Sigmoid colon (tissue), 7 donors: ENCODE results near the gene GNPAT. TPM values are rescaled to one million over a fixed set of nuclear protein-coding genes. Genes with fewer than 3 reads are reported as not detected.

Source experiments
- DNase-seq: peaks from one replicate; pipeline ENCODE4 v3.0.0-alpha.2; 2019
- H3K27ac ChIP-seq, 4 donors: fragments of 200-600 bp; sonication (generic); one replicate each; pipeline ENCODE4 v1.5.1; 2016 to 2019; ENCODE audit warnings: mild to moderate bottlenecking in 1 of 4
- H3K27me3 ChIP-seq, 3 donors: fragments of 200-600 bp; sonication (generic); one replicate each; pipeline ENCODE4 v1.5.1; 2019; ENCODE audit warnings: mild to moderate bottlenecking in 1 of 3
- H3K36me3 ChIP-seq, 4 donors: fragments of 200-600 bp; sonication (generic); one replicate each; pipeline ENCODE4 v1.5.1; 2016 to 2019
- H3K4me1 ChIP-seq, 4 donors: fragments of 200-600 bp; sonication (generic); one replicate each; pipeline ENCODE4 v1.5.1; 2017 to 2019
- H3K4me3 ChIP-seq, 4 donors: fragments of 200-600 bp; sonication (generic); one replicate each; pipeline ENCODE4 v1.5.1; 2017 to 2019; ENCODE audit warnings: mild to moderate bottlenecking in 2 of 4, moderate library complexity in 1 of 4
- H3K9me3 ChIP-seq, 4 donors: fragments of 200-600 bp in 3 of 4; sonication (generic) in 3 of 4; one replicate each; pipeline versions ENCODE4 v1.5.1 to v1.6.1; 2013 to 2019
- CTCF ChIP-seq, 4 experiments: fragments of 450-650 bp in 3 of 4; fragments of 200-600 bp in 1 of 4; IDR thresholded peaks; one replicate each; pipeline ENCODE4 v1.5.1; 2016 to 2019; ENCODE audit warnings: antibody characterized with exemption in 4 of 4, mild to moderate bottlenecking in 3 of 4, moderate library complexity in 2 of 4
- EP300 ChIP-seq, 4 donors: sonication (generic); formaldehyde crosslinking; IDR thresholded peaks; one replicate each; pipeline ENCODE4 v1.6.1; 2017; ENCODE audit warnings: antibody characterized with exemption in 4 of 4
- POLR2A ChIP-seq, 2 donors: fragments of 450-650 bp; IDR thresholded peaks; one replicate each; pipeline ENCODE4 v1.6.1; 2016; ENCODE audit warnings: antibody characterized with exemption in 2 of 2, mild to moderate bottlenecking in 2 of 2, moderate library complexity in 2 of 2
- POLR2AphosphoS5 ChIP-seq, 4 donors: sonication (generic); formaldehyde crosslinking; IDR thresholded peaks; one replicate each; pipeline ENCODE4 v1.6.1; 2017; ENCODE audit warnings: antibody characterized with exemption in 4 of 4
- whole genome bisulfite sequencing, 2 donors: extraction: QIAGEN DNeasy Blood & Tissue Kit; methylation state at CpG; one replicate each; pipeline ENCODE4 v1.1.7; 2013; 5-methylcytosine and 5-hydroxymethylcytosine counted together
- intact Hi-C: fragments of 100-400 bp; cut with DNase I; formaldehyde crosslinking; loops from one replicate; pipeline ENCODE4 v1.15.1; 2023
- polyA plus RNA-seq, 3 donors: library from polyadenylated mRNA; stranded (reverse); fragments of 200-250 nt; gene quantifications; one replicate each; pipeline ENCODE4 v1.2.3, GENCODE V29; 2013
- total RNA-seq, 4 donors: library from RNA; depleted of rRNA; stranded (reverse); fragments of >200 nt; gene quantifications; one replicate each; pipeline ENCODE4 v1.1.0, GENCODE V29; 2016
- donor health status: healthy with polysubstance abuse.
- donor health status: Bipolar disorder and iron deficiency.
- donor health status: healthy.

Gene GNPAT
- total RNA-seq, result 10 to 100 TPM; 45.9 to 58.9 (median 50.5) TPM
- 10 to 100 TPM; 29.4 to 34.0 (median 29.9) TPM for polyA plus RNA-seq

- Histone ChIP-seq H3K36me3 (peaks cover 0 to 28% (median 2%) of the 10 kb centered on the region in 4 donors), H3K27ac (peak within 1 kb of the TSS; percentile 79 to 90 (median 84)), H3K4me1 (peaks cover 0 to 48% (median 32%) of the 10 kb centered on the region in 4 donors), H3K4me3 (peak within 1 kb of the TSS; percentile 72 to 85 (median 80)), H3K27me3 (no peaks in the 10 kb centered on the region), H3K9me3 (no peaks in the 10 kb centered on the region)
- peak; percentile 92 for DNase-seq
- 0% methylated on average over 51 of the region's 51 CpGs for WGBS, 2 donors
- TF ChIP-seq POLR2A (IDR thresholded peaks at IDR 0.05) (peak; percentile 74 to 86), POLR2AphosphoS5 (IDR thresholded peaks at IDR 0.05) (peak; percentile 86 to 94 (median 92)), CTCF (IDR thresholded peaks at IDR 0.05) (no peak), EP300 (IDR thresholded peaks at IDR 0.05) (no peak)
- intact Hi-C loops, result loop anchor here (2.0 to 10.0 kb wide), 4 partner anchors 96 to 351 kb away; partner anchors contain the start of genes ARV1, EXOC8, SPRTN and TSNAX
Measured at GRCh38 chr1:231240883-231241735, at the start of gene GNPAT. GNPAT (plus strand) TSS chr1:231241212; CDS start chr1:231241379, 167 bp downstream.

GRCh38 chr1:231192620-231193163, 48.3 kb upstream of the GNPAT start:
- 39 to 64% methylated on average over 12 of the region's 12 CpGs for WGBS, 2 donors
- no peaks in the 10 kb centered on the region for H3K4me1 ChIP-seq
- H3K27ac ChIP-seq, result no peak overlapping the region
- H3K9me3 ChIP-seq, result peaks cover 0 to 4% (median 0%) of the 10 kb centered on the region in 4 donors
- no peak overlapping the region for H3K4me3 ChIP-seq
- H3K27me3 ChIP-seq, result peaks cover 0 to 14% (median 0%) of the 10 kb centered on the region in 3 donors
- no peaks in the 10 kb centered on the region for H3K36me3 ChIP-seq
- TF ChIP-seq POLR2AphosphoS5 (IDR thresholded peaks at IDR 0.05), result no peak
- TF ChIP-seq CTCF (IDR thresholded peaks at IDR 0.05), result no peak
- TF ChIP-seq EP300 (IDR thresholded peaks at IDR 0.05), result no peak
- no peak for TF ChIP-seq POLR2A (IDR thresholded peaks at IDR 0.05)
- intact Hi-C loops, result no loop called here
- DNase-seq, result no peak

DNA sequence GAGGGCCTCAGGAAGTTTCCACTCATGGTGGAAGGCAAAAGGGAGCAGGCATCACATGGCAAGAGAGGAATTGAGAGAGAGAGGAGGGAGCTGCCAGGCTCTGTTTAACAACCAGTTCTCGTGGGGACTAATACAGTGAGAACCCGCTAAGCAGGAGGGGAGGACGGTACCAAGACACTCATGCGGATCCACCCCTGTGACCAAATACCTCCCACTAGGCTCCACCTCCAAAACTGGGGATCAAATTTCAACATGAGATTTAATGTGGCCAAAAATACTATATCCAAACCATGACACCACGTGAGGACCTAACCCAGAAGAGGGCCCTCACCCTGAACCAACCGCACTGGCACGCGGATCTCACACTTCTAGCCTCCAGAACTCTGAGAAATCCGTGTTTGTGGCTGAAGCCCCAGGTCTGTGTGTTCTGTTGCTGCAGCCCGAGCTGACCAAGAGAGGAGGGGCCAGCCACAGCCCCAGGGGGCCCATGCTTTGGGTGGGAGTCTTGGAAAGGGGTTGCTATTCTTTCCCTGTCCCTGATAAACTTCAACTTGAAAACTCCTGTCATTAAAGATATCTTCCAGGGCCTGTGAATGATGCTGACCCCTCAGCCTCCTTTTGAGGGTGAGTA, 47.2 kb upstream of the GNPAT start:
- peaks cover 0 to 8% (median 0%) of the 10 kb centered on the region in 3 donors for H3K27me3 ChIP-seq
- intact Hi-C loops, result no loop called here

GRCh38 chr1:231194476-231194842, 46.6 kb upstream of the GNPAT start:
- H3K4me1 ChIP-seq, result no peaks in the 10 kb centered on the region
- H3K4me3 ChIP-seq, result no peak overlapping the region
- TF ChIP-seq CTCF (IDR thresholded peaks at IDR 0.05) (no peak), EP300 (IDR thresholded peaks at IDR 0.05) (no peak), POLR2AphosphoS5 (IDR thresholded peaks at IDR 0.05) (no peak), POLR2A (IDR thresholded peaks at IDR 0.05) (no peak)
- H3K27me3 ChIP-seq, result peaks cover 0 to 5% (median 0%) of the 10 kb centered on the region in 3 donors
- intact Hi-C loops, result no loop called here
- H3K36me3 ChIP-seq, result no peaks in the 10 kb centered on the region
- no peak for DNase-seq
- peaks cover 0 to 4% (median 0%) of the 10 kb centered on the region in 4 donors for H3K9me3 ChIP-seq
- no peak overlapping the region for H3K27ac ChIP-seq
- 81% methylated on average over 2 of the region's 2 CpGs for WGBS, 2 donors

More for the DNA sequence above, 47.2 kb upstream of the GNPAT start:
- peaks cover 0 to 4% (median 0%) of the 10 kb centered on the region in 4 donors for H3K9me3 ChIP-seq
- H3K27ac ChIP-seq, result no peak overlapping the region
- TF ChIP-seq POLR2A (IDR thresholded peaks at IDR 0.05) (no peak), CTCF (IDR thresholded peaks at IDR 0.05) (no peak), EP300 (IDR thresholded peaks at IDR 0.05) (no peak), POLR2AphosphoS5 (IDR thresholded peaks at IDR 0.05) (no peak)
- no peak for DNase-seq
- H3K4me1 ChIP-seq, result no peaks in the 10 kb centered on the region
- H3K36me3 ChIP-seq, result no peaks in the 10 kb centered on the region
- WGBS, 2 donors, result 80 to 85% methylated on average over 10 of the region's 10 CpGs
- no peak overlapping the region for H3K4me3 ChIP-seq
